GM23338 (cell line): Measurements from ENCODE around the gene KPNA6. TPM values are rescaled to one million over a fixed set of nuclear protein-coding genes. Genes with fewer than 3 reads are reported as not detected.

ENCODE experiments used
- ATAC-seq: fragments of 200-7000 bp; cut with Tn5 transposase; 3 replicates; pipeline ENCODE4 v1.9.1; 2020
- DNase-seq: peaks from one replicate; pipeline ENCODE4 v3.0.0-alpha.2; 2015; ENCODE audit warnings: low spot score
- H2AFZ ChIP-seq: fragments of 200-600 bp; sonication (generic); 2 replicates; pipeline ENCODE4 v1.8.0; 2016; ENCODE audit warnings: antibody characterized with exemption, mild to moderate bottlenecking, moderate library complexity
- H3F3A ChIP-seq: fragments of 200-600 bp; sonication (generic); replicated peaks from 2 replicates; pipeline ENCODE4 v1.8.0; 2017; ENCODE audit warnings: antibody characterized with exemption, mixed run types, low read depth
- H3K27ac ChIP-seq: fragments of 200-600 bp; sonication (generic); 2 replicates; pipeline ENCODE4 v1.6.1; 2016; ENCODE audit warnings: low read depth
- H3K27me3 ChIP-seq: fragments of 200-600 bp; sonication (generic); 2 replicates; pipeline ENCODE4 v1.8.0; 2016; ENCODE audit warnings: mild to moderate bottlenecking, mixed run types, moderate library complexity; ENCODE audit not compliant: insufficient read depth
- H3K36me3 ChIP-seq: fragments of 200-600 bp; sonication (generic); 2 replicates; pipeline ENCODE4 v1.8.0; 2016; ENCODE audit warnings: mild to moderate bottlenecking; ENCODE audit not compliant: insufficient read depth
- H3K4me1 ChIP-seq: fragments of 200-600 bp; sonication (generic); 2 replicates; pipeline ENCODE4 v1.8.0; 2016; ENCODE audit warnings: mild to moderate bottlenecking, moderate library complexity; ENCODE audit not compliant: insufficient read depth
- H3K4me2 ChIP-seq: fragments of 200-600 bp; sonication (generic); 2 replicates; pipeline ENCODE4 v1.7.1; 2017; ENCODE audit warnings: mixed run types
- H3K4me3 ChIP-seq: fragments of 200-600 bp; sonication (generic); 2 replicates; pipeline ENCODE4 v1.6.1; 2016; ENCODE audit warnings: mixed run types
- H3K79me2 ChIP-seq: fragments of 200-600 bp; sonication (generic); replicated peaks from 2 replicates; pipeline ENCODE4 v1.8.0; 2017; ENCODE audit warnings: mild to moderate bottlenecking; ENCODE audit not compliant: insufficient read depth
- H3K9me2 ChIP-seq: fragments of 200-600 bp; sonication (generic); 2 replicates; pipeline ENCODE4 v1.8.0; 2017; ENCODE audit not compliant: insufficient read depth
- H4K20me1 ChIP-seq: fragments of 200-600 bp; sonication (generic); replicated peaks from 2 replicates; pipeline ENCODE4 v1.8.0; 2017; ENCODE audit warnings: mild to moderate bottlenecking; ENCODE audit not compliant: insufficient read depth
- H3K27ac Mint-ChIP-seq: 2 replicates; pipeline ENCODE4 v1.8.0; 2020; ENCODE audit warnings: inconsistent platforms, mild to moderate bottlenecking, moderate library complexity, mixed read lengths
- H3K27me3 Mint-ChIP-seq: 3 replicates; pipeline ENCODE4 v1.8.0; 2022; ENCODE audit warnings: low read depth, mild to moderate bottlenecking, moderate library complexity, mixed read lengths, inconsistent platforms; ENCODE audit not compliant: insufficient read depth, poor library complexity
- H3K36me3 Mint-ChIP-seq: 3 replicates; pipeline ENCODE4 v1.8.0; 2021; ENCODE audit warnings: low read depth, mild to moderate bottlenecking, inconsistent platforms, moderate library complexity, mixed read lengths
- H3K4me1 Mint-ChIP-seq: 3 replicates; pipeline ENCODE4 v1.8.0; 2020; ENCODE audit warnings: mild to moderate bottlenecking, inconsistent platforms, mixed read lengths
- H3K4me3 Mint-ChIP-seq: 3 replicates; pipeline ENCODE4 v1.8.0; 2021; ENCODE audit warnings: moderate library complexity, mild to moderate bottlenecking, inconsistent platforms, mixed read lengths
- H3K9me3 Mint-ChIP-seq: 3 replicates; pipeline ENCODE4 v1.8.0; 2020; ENCODE audit warnings: moderate library complexity, mild to moderate bottlenecking, inconsistent platforms, mixed read lengths
- CREB1 ChIP-seq: fragments of 250-450 bp; sonication (Bioruptor Pico); IDR thresholded peaks from 2 replicates; pipeline ENCODE4 v1.5.0; 2020; ENCODE audit warnings: low read depth, mild to moderate bottlenecking, moderate library complexity
- CTCF ChIP-seq, 2 experiments: fragments of 200-600 bp in 1 of 2; sonication (generic) in 1 of 2; conservative IDR thresholded peaks; 2 replicates each; pipeline versions ENCODE4 v1.5.1 to v1.6.1; 2016 to 2017; ENCODE audit warnings: antibody characterized with exemption in 2 of 2, low read depth in 2 of 2, mild to moderate bottlenecking in 2 of 2, moderate library complexity in 1 of 2
- EZH2phosphoT487 ChIP-seq: fragments of 200-600 bp; sonication (generic); IDR thresholded peaks from one replicate; pipeline ENCODE4 v1.8.1; 2018; ENCODE audit warnings: antibody characterized with exemption; ENCODE audit not compliant: unreplicated experiment
- JUNB ChIP-seq: IDR thresholded peaks from one replicate; pipeline ENCODE4 v1.6.1; 2016; ENCODE audit warnings: antibody characterized with exemption; ENCODE audit not compliant: unreplicated experiment
- NANOG ChIP-seq: IDR thresholded peaks from 2 replicates; pipeline ENCODE4 v1.6.1; 2016; ENCODE audit warnings: antibody characterized with exemption, borderline replicate concordance
- POLR2AphosphoS5 ChIP-seq: IDR thresholded peaks from 2 replicates; pipeline ENCODE4 v1.6.1; 2016; ENCODE audit warnings: antibody characterized with exemption, low read depth
- REST ChIP-seq: IDR thresholded peaks from one replicate; pipeline ENCODE4 v1.6.1; 2018; ENCODE audit warnings: antibody characterized with exemption; ENCODE audit not compliant: unreplicated experiment
- STAT1 ChIP-seq: IDR thresholded peaks from one replicate; pipeline ENCODE4 v1.6.1; 2016; ENCODE audit warnings: antibody characterized with exemption; ENCODE audit not compliant: unreplicated experiment
- ZNF114 ChIP-seq: fragments of 250-450 bp; sonication (Bioruptor Pico); IDR thresholded peaks from 2 replicates; pipeline ENCODE4 v1.5.0; 2020; ENCODE audit warnings: mild to moderate bottlenecking, moderate library complexity
- ZNF331 ChIP-seq: fragments of 250-450 bp; sonication (Bioruptor Pico); IDR thresholded peaks from 2 replicates; pipeline ENCODE4 v1.5.0; 2020; ENCODE audit warnings: low read depth, mild to moderate bottlenecking, moderate library complexity
- ZNF462 ChIP-seq: fragments of 250-450 bp; sonication (Bioruptor Pico); IDR thresholded peaks from 2 replicates; pipeline ENCODE4 v1.5.0; 2020; ENCODE audit warnings: mild to moderate bottlenecking, moderate library complexity
- polyA plus RNA-seq: library from polyadenylated mRNA; unstranded; fragments of >200 nt; fragmentation: Nextera tagmentation; extraction: Ambion mirVana; gene quantifications from 2 replicates; pipeline ENCODE4 v1.2.1, GENCODE V29; 2016
- total RNA-seq: library from RNA; depleted of rRNA; stranded (reverse); fragments of >200 nt; shearing (Covaris generic); gene quantifications from 2 replicates; pipeline ENCODE4 v1.2.3, GENCODE V29; 2014

Gene KPNA6
- total and polyA plus RNA-seq, 2 experiments from 2014 or later, result 28.6 to 72.2 TPM

GRCh38 chr1:32186491-32186890 is 78.6 kb downstream of the KPNA6 start (continued):
- TF ChIP-seq CTCF (conservative IDR thresholded peaks at IDR 0.05; ENCODE audit: low read depth in 2 of 2), result no peak
- TF ChIP-seq ZNF331 (CRISPR knock-in tag), result no peak
- no peak for TF ChIP-seq POLR2AphosphoS5
- TF ChIP-seq CREB1 (CRISPR knock-in tag), result no peak
- no peak for TF ChIP-seq NANOG
- no peak for TF ChIP-seq STAT1
- TF ChIP-seq JUNB, result no peak
- TF ChIP-seq ZNF114 (CRISPR knock-in tag), result no peak
- no peak for TF ChIP-seq REST

- H3F3A ChIP-seq, result peaks cover 5% of the 10 kb centered on the region
- H2AFZ ChIP-seq, result no peak overlapping the region
- ATAC-seq, result no peak
- H3K27ac ChIP-seq, result no peak overlapping the region
- Mint-ChIP-seq H3K36me3 (peaks cover 92% of the 10 kb centered on the region), H3K4me1 (peaks cover 13% of the 10 kb centered on the region), H3K9me3 (no peaks in the 10 kb centered on the region), H3K4me3 (no peak overlapping the region), H3K27me3 (peaks cover 2% of the 10 kb centered on the region), H3K27ac (no peak overlapping the region)
- peaks cover 41% of the 10 kb centered on the region for H3K79me2 ChIP-seq
- no peaks in the 10 kb centered on the region for H3K4me1 ChIP-seq
- H3K36me3 ChIP-seq, result peaks cover 63% of the 10 kb centered on the region
- no peak for DNase-seq
- no peaks in the 10 kb centered on the region for H3K27me3 ChIP-seq
- H3K4me2 ChIP-seq, result no peak overlapping the region
- no peaks in the 10 kb centered on the region for H3K9me2 ChIP-seq
- peaks cover 30% of the 10 kb centered on the region for H4K20me1 ChIP-seq
- H3K4me3 ChIP-seq, result no peak overlapping the region
- TF ChIP-seq ZNF114 (CRISPR knock-in tag), result no peak
- TF ChIP-seq EZH2phosphoT487, result no peak
- TF ChIP-seq REST, result no peak
- TF ChIP-seq NANOG, result no peak
- TF ChIP-seq ZNF462 (CRISPR knock-in tag), result no peak
These were observed 80.0 kb downstream of the KPNA6 start for GRCh38 chr1:32187850-32188249.
